M059J (cell line): ENCODE results near the gene DISP3. TPM values are rescaled to one million over a fixed set of nuclear protein-coding genes. Genes with fewer than 3 reads are reported as not detected.

Experiments used
- DNase-seq: peaks from one replicate; pipeline ENCODE4 v3.0.0-alpha.2; 2012; ENCODE audit warnings: low read depth
- total RNA-seq: library from RNA; depleted of rRNA; stranded (reverse); fragments of >200 nt; shearing (Covaris generic); gene quantifications from 2 replicates; pipeline ENCODE4 v1.2.3, GENCODE V29; 2014

Gene DISP3
- total RNA-seq, 1 experiment from 2014 or later: 0.02 TPM

GRCh38 chr1:11487196-11487751 lies 8.3 kb downstream of the DISP3 start:
- no peak for DNase-seq

DNA sequence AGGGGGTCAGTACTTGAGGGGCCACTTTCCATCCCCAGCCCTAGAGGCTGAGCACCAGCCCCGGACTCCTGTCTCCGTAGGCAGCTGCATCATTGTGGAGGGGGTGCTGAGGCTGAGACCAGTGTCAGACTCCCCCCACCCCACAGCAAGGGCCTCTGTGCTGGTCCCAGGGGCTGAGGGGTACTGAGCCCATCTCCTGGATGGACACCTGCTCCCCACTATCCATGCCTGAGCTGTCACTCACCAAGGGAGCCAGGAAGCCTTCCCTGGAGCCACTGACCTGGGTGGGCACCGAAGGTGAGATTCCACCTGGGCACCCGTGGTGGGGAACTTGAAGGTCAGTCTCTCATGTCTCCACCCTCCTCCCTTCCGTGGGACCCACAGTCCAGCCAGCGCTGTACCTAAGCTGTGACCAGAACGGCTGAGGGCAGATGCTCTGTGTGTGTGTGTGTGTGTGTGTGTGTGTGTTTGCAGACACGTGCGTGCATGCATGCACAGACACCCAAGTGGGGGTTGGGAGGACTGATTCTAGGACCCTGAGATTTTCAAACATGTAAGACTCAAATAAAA lies 9.3 kb downstream of the DISP3 start:
- DNase-seq: no peak

DNA sequence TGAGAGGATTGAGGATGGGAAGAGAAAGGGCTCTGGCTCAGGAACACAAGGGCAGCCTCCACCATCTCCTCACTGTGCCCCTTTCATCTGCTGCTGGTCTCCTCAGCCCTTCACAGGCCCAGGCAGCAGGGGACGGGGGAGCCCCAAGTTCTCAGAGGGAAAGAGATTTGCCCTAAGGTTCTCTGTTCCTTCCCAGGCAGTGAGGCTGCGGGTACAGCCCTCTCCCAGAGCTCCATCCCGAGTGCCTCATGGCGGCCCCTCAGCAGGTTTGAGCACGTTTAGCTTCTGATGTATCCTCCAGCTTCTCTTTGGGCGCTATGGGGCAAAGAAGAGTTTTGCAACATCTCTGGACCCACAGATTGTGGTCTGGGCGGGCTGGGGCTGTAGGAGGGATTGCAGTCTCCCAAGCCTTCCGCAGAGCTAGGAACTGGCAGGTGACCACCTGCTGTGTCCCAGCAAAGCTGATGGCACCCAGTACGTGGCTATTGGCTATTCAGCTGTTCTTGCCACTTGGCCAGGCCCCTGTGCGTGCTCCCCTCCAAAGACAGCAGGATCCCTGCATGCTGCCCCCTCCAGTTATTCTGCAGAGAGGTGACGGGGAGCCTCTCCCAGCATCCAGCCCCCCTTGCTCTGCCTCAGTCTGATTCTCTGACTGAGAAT lies 10.1 kb downstream of the DISP3 start:
- DNase-seq: no peak

DNA sequence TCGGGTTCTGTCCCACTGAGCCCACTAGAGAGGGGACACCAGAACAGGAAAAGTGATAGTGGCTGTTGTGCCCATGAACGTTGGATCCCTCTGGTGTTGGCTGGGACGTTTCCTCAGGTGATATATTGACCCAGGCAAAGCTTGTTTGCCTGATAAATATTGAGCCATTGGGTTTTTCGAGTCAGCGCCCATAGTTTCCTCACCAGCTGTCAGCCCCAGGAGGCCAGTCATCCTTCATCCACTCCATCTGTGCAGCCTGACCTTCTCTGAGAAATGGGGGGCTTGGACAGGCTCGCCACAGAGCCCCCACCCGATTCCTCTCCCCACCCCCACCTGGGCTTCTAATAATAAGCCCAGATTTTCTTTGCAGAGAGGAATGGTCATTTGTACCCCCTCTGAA lies 13.3 kb downstream of the DISP3 start:
- no peak for DNase-seq

DNA sequence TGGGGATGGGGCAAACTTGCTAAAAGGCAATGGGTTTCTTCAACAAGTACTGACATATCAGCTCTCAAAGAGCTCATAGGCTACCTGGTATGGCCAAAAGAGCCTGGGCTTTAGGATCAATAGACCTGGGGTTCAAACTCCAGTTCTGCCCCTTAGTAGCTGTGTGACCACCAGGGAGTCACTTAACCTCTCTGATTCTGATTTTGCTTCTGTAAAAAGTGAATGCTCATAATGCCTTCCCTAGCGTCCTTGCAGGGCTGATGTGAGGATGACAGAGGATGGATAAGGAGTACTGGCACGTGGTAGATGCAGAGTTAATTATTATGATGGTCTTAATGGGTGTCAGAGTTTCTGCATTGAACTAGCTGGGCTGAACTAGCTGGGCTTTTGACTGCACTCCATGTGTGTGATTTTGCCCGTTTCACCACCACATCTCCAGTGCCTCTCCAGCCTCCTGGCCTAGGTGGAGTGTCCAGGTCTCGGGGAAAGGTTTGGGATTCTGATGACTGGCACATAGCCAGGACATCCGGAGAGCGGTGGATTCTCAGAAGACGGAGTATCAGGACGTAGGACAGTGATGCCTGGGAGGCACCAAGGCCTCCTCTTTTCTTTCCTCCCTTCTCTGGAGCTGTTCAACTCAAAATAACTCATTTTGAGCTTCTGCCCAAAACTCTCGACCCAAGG lies 15.2 kb downstream of the DISP3 start:
- DNase-seq: no peak

GRCh38 chr1:11494771-11495170 lies 15.8 kb downstream of the DISP3 start:
- DNase-seq: no peak

DNA sequence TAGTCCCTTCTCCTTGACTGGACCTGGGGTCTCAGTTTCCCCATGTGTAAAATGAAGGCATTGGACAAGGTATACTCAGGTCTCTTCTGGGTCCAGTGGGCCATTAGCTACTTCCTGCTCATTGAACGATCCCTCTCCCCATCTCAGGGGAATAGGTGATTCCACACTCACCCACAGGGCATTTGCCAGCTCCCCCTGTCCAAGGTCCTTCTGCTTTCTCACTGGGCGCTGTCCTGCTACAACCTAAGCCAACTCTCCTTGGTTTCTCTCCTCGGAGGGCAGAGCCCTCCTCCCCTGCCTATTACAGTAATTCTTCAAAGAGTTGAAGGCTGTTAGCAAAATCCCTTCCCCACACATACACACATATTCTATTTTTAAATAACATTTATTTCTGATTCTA lies 16.6 kb downstream of the DISP3 start:
- no peak for DNase-seq

- DNase-seq: no peak
These were observed 17.7 kb downstream of the DISP3 start for GRCh38 chr1:11496551-11497080.

DNA sequence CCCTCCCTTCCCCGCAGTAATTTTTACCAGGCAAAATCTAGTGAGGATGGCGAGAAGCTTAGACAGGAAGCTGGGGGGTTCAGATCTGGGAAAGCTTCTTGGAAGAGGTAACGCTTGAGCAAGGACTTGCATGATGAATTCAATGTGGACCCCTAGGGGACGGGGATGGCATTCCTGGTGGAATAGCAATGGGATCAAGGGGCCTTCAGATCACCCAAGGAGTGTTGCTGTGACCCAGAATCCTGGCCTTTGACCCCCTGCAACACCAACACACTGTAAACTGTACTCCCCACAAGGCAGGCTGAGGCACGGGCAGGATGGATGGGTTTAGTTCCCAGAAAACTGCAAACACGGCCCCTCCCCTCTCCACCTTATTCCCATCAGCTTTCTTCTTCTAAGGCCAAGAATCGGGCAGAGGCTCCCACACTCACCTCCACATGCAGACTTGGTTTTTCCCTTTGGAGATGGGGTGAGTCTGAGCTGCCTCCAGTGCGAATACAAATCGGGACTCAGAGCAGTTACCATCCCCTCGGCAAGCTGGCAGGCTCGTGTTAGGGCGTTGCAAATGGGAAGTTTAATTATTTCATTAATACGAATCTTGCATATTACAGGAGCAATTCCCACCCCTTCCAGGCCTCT lies 20.1 kb downstream of the DISP3 start:
- no peak for DNase-seq

GRCh38 chr1:11499601-11500331 lies 20.8 kb downstream of the DISP3 start:
- DNase-seq: no peak

- no peak for DNase-seq
These were observed 21.9 kb downstream of the DISP3 start for GRCh38 chr1:11500881-11501280.

DNA sequence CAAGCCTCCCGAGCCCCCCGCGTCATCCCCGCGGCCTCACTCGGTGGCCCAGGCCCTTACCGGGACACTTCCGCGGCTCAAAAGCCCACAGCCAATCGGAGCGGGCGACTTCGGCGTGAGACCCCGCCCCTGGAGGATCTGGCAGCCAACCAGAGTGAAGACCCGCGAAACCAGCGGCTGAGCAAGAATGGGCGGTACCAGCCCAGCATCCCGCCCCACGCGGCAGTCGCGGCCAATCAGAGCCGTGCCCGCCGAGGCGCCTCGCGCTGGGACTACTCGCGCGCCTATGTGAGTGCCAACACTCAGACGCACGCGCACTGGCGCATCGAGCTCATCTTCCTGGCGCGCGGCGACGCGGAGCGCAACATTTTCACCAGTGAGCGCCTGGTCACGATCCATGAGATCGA lies 22.5 kb downstream of the DISP3 start:
- no peak for DNase-seq

GRCh38 chr1:11501906-11502485 lies 23.0 kb downstream of the DISP3 start:
- no peak for DNase-seq

- no peak for DNase-seq
These were observed 23.6 kb downstream of the DISP3 start for GRCh38 chr1:11502516-11502915.

GRCh38 chr1:11504599-11504998 lies 25.6 kb downstream of the DISP3 start:
- DNase-seq: no peak

GRCh38 chr1:11505591-11506538 lies 26.9 kb downstream of the DISP3 start:
- no peak for DNase-seq

GRCh38 chr1:11507309-11507708 lies 28.4 kb downstream of the DISP3 start:
- no peak for DNase-seq

DNA sequence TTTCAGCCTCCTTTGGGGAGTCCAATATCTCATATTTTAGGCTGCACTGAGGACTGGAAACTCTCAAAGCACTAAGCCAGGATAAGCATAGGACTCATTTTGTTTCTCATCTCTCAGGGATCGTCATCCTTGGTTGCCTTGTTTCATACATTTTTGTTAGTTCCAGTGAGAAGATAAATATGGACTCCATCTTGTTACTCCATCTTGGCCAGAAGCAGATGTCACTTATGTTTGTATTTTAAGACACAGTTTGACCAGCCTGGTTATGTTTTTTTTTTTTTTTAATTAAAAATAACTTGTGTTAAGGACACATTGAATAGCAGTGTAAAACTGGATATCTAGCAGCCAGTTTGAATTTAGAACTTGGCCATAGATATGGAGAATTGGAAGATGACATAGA lies 34.7 kb downstream of the DISP3 start:
- no peak for DNase-seq

DNA sequence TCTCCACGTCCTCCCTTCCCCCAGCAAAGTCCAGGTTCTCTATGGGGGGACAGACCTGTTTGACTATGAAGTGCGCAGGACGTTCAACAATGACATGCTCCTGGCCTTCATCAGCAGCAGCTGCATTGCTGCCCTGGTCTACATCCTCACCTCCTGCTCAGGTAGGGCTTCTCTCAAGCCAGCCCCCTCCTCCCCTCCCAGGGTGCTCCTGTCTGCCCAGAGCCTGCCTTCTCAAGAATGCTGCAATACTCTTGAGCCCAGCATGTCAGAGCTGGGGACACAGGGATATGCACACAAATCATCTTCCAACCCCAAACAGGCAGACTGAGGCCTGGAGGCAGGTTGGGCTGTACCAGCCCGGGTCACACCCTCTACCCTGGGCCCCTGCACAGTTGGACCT lies 35.4 kb downstream of the DISP3 start:
- DNase-seq: no peak
